D721Med (cell line): ENCODE measurements around the gene AP1S1.
A peak's percentile ranks its signal among the peaks of the same experiment; 100 is the strongest.
"Not testable (repeated sequence)": the region's sequence is repeated elsewhere in the genome, so short reads cannot be mapped to it uniquely, and the experiment has no call there.

Source experiments
- DNase-seq: peaks from one replicate; pipeline ENCODE4 v3.0.0; 2011; ENCODE audit warnings: low spot score; ENCODE audit not compliant: insufficient read length
- FAIRE-seq: peaks from 2 replicates; lab custom pipeline; 2011; peaks lifted over from hg19 to GRCh38; lab: Jason Lieb, UNC
- TF ChIP-seq, protein P1 (sequence below): IDR thresholded peaks from 2 replicates; pipeline ENCODE4 v1.5.1; 2012; ENCODE audit warnings: mild to moderate bottlenecking, control low read depth; ENCODE audit not compliant: insufficient read depth; ENCODE audit errors: missing control alignments

The AP1S1 gene

DNA sequence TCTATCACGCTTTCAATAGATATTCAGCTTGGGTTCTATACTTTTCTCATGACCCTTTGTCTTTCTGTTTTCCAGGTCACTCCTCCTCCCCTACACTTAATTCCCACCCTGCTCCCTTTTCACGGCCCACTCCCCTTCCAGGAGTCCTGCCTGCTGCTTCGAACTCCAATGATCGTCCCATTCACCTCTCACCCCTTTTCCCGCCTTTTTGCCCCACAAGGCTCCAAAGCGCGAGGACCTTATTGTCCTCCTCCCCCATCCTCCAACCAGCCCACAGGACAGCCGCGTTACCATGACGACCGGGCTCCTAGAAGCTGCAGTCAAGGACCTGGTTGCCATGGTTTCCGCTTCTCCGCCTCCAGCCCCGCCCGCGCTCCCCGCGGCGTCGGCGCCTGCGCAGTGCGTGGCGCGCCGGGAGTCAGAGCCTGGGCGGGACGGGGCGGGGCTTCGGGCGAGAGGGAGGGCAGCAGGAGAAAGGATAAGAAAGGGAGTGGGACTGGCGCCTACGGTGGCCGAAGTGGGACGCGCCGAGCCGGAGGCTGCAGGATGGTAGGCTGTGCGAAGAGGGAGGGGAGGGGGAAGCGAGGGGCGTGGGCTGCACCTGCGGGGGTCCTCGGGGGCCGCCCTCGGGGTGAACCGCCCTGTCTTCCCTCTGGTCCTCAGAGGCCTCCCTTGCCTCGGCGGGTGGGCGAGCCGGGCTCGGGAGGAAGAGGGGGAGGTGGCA lies at the start of gene AP1S1:
AP1S1 (plus strand) TSS at position 508 of the 724 bp plus-strand sequence; CDS start at position 547, 39 bp downstream.
- DNase-seq = peak; percentile 99
- TF ChIP-seq, protein P1, sequence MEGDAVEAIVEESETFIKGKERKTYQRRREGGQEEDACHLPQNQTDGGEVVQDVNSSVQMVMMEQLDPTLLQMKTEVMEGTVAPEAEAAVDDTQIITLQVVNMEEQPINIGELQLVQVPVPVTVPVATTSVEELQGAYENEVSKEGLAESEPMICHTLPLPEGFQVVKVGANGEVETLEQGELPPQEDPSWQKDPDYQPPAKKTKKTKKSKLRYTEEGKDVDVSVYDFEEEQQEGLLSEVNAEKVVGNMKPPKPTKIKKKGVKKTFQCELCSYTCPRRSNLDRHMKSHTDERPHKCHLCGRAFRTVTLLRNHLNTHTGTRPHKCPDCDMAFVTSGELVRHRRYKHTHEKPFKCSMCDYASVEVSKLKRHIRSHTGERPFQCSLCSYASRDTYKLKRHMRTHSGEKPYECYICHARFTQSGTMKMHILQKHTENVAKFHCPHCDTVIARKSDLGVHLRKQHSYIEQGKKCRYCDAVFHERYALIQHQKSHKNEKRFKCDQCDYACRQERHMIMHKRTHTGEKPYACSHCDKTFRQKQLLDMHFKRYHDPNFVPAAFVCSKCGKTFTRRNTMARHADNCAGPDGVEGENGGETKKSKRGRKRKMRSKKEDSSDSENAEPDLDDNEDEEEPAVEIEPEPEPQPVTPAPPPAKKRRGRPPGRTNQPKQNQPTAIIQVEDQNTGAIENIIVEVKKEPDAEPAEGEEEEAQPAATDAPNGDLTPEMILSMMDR = no peak
- FAIRE-seq = no peak

GRCh38 chr7:101104799-101105198 lies 49.5 kb upstream of the AP1S1 start:
- TF ChIP-seq, protein P1 = no peak
- FAIRE-seq (no peak), DNase-seq (no peak)

DNA sequence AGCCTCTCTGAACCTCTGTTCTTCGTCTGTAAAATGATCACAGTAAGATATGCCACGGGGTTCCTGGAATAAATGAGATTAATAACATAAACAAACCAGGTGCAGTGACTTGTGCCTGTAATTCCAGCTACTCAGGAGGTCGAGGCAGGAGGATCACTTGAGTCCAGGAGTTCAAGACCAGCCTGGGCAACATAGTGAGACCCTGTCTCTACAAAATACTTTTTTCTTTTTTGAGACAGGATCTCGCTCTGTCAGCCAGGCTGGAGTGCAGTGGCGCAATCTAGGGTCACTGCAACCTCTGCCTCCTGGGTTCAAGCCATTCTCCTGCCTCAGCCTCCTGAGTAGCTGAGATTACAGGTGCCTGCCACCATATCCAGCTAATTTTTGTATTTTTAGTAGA lies 49.0 kb upstream of the AP1S1 start:
- DNase-seq, FAIRE-seq: not testable (repeated sequence)

DNA sequence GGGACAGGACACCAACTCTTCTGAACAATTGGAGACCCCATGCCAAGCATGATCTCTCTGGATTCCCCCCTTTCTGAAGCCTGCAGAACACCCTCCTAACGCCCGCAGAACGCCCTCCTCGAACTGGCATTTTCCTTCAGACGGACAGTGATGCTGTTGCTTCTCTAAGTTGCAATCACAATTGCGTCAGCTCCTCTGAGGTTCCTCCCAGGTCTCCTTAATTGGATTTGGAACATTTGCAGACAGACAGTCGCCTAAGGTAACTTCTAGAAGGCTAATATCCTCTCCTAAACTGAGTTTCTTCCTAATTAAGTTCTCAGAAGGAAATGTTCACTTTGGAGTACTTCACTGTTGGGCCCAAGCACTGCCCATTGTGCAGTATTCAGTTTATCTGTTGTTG lies 47.9 kb upstream of the AP1S1 start:
- TF ChIP-seq, protein P1 = no peak
- FAIRE-seq = no peak
- DNase-seq = no peak

DNA sequence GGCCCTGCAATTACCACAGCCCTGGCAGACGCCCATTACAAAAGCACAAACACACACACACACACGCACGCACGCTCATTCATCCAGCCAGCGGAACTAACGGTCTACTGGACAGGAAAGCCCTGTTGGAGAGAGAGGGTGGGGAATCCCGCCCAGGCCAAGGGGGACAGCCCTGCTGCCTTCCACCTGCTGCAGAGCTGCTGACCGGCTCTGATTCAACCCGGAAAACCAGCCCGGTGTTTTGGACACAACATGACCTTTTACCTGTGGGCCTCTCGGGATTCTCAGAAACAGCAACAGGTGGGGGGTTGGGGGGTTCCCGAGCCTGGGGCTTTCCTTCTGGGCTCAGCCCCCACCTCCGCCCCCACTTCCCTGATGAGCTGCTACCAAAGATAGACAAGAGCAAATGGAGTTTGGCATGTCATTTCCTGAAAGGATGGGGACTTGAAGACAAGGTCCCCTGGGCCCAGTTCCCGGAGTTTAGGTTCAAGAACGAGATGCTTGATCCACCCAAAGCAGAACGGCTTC lies 45.9 kb upstream of the AP1S1 start:
- DNase-seq = no peak
- TF ChIP-seq, protein P1 = no peak
- no peak for FAIRE-seq

- FAIRE-seq (no peak), DNase-seq (no peak)
- TF ChIP-seq, protein P1 = no peak
These were observed 45.3 kb upstream of the AP1S1 start for GRCh38 chr7:101108961-101109360.

DNA sequence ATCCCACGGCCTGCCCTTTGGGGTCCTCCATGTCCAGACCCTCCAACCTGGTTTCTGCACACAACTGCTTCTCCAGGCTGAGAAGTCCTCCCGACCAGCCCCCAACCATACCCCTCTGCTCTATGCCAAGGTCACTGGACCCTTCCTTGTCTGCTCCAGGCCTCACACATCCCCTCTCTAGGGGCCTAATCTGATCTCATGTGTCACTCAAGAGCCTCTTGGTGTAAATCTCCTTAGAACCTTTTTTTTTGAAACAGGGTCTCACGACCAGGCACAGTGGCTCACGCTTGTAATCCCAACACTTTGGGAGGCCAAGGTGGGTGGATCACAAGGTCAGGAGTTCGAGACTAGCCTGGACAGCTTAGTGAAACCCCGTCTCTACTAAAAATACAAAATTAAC lies 44.9 kb upstream of the AP1S1 start:
- DNase-seq = no peak
- FAIRE-seq = no peak
- TF ChIP-seq, protein P1 = no peak
